NB4 (cell line): ENCODE data around the gene PJVK.

Experiments used
- DNase-seq: peaks from one replicate; pipeline ENCODE4 v3.0.0; 2010; ENCODE audit warnings: low read depth
- H3K4me3 ChIP-seq: one replicate; pipeline ENCODE4 v1.5.1; 2011; ENCODE audit warnings: mild to moderate bottlenecking, low read depth, low read length, moderate library complexity
- CTCF ChIP-seq: IDR thresholded peaks from one replicate; pipeline ENCODE4 v1.5.1; 2012; ENCODE audit warnings: low read depth, low read length
- MAX ChIP-seq: IDR thresholded peaks from 2 replicates; pipeline ENCODE4 v1.6.1; 2011; ENCODE audit warnings: low read depth, low read length
- MYC ChIP-seq: IDR thresholded peaks from 2 replicates; pipeline ENCODE4 v1.6.1; 2011; ENCODE audit warnings: low read depth, low read length
- POLR2A ChIP-seq: IDR thresholded peaks from 2 replicates; pipeline ENCODE4 v1.6.1; 2011; ENCODE audit warnings: mild to moderate bottlenecking; ENCODE audit not compliant: insufficient read length; ENCODE audit errors: extremely low read depth

Gene PJVK

GRCh38 chr2:178426388-178426787, 24.8 kb upstream of the PJVK start:
- no peak for DNase-seq
- H3K4me3 ChIP-seq: no peak overlapping the region
- TF ChIP-seq POLR2A (no peak), CTCF (no peak), MYC (no peak), MAX (no peak)

- no peak for TF ChIP-seq POLR2A
- no peak for TF ChIP-seq MYC
- TF ChIP-seq MAX: no peak
- TF ChIP-seq CTCF: no peak
These were observed 23.7 kb upstream of the PJVK start for GRCh38 chr2:178427458-178427857.

GRCh38 chr2:178428396-178428806, 22.8 kb upstream of the PJVK start:
- DNase-seq: no peak
- no peak for TF ChIP-seq MAX
- no peak overlapping the region for H3K4me3 ChIP-seq

More at GRCh38 chr2:178427458-178427857, 23.7 kb upstream of the PJVK start:
- H3K4me3 ChIP-seq: no peak overlapping the region
- no peak for DNase-seq

- DNase-seq: peak; percentile 16
- no peak for TF ChIP-seq CTCF
- no peak for TF ChIP-seq MAX
- no peak for TF ChIP-seq MYC
- TF ChIP-seq POLR2A: no peak
- H3K4me3 ChIP-seq: no peak overlapping the region
These were observed 21.8 kb upstream of the PJVK start for GRCh38 chr2:178429336-178429735.

- H3K4me3 ChIP-seq: no peak overlapping the region
- no peak for DNase-seq
- TF ChIP-seq MAX: no peak
These were observed 14.5 kb upstream of the PJVK start for GRCh38 chr2:178436662-178437061.

GRCh38 chr2:178441426-178441825, 9.8 kb upstream of the PJVK start:
- DNase-seq: no peak
- TF ChIP-seq MAX: no peak
- TF ChIP-seq MYC: no peak
- no peak for TF ChIP-seq POLR2A
- TF ChIP-seq CTCF: no peak
- H3K4me3 ChIP-seq: no peak overlapping the region

- H3K4me3 ChIP-seq: peak overlapping the region; percentile 83
- TF ChIP-seq MYC (no peak), MAX (no peak), POLR2A (no peak), CTCF (no peak)
- no peak for DNase-seq
These were observed 2.1 kb upstream of the PJVK start for GRCh38 chr2:178448968-178449661.
